Measurements from ENCODE around the gene ESAM. TPM values are rescaled to one million over a fixed set of nuclear protein-coding genes. Genes with fewer than 3 reads are reported as not detected.

Gene ESAM
- polyA plus RNA-seq, 1 donor from 2014 or later, result 0.77 TPM

GRCh38 chr11:124752471-124753102 is 9.5 kb downstream of the ESAM start:
- Histone ChIP-seq H3K27me3 (ENCODE audit: insufficient read depth, low read depth, low read length) (peaks cover 97% of the 10 kb centered on the region), H3K9ac (ENCODE audit: low read length) (no peak overlapping the region), H3K9me2 (ENCODE audit: insufficient read depth, low read length) (no peaks in the 10 kb centered on the region), H4K20me1 (ENCODE audit: insufficient read depth) (no peaks in the 10 kb centered on the region), H3K79me2 (replicated peaks; ENCODE audit: insufficient read depth, low read length) (no peaks in the 10 kb centered on the region), H3K9me3 (ENCODE audit: low read length) (no peaks in the 10 kb centered on the region), H2AFZ (ENCODE audit: low read depth, low read length) (no peak overlapping the region), H3K4me3 (ENCODE audit: low read length) (no peak overlapping the region), H3F3A (ENCODE audit: insufficient read depth, low read length, poor library complexity, severe bottlenecking) (no peaks in the 10 kb centered on the region), H3K4me2 (ENCODE audit: low read length) (no peak overlapping the region), H3K36me3 (ENCODE audit: insufficient read depth, low read length) (no peaks in the 10 kb centered on the region), H3K27ac (ENCODE audit: low read length) (no peak overlapping the region)
- no peak for TF ChIP-seq MXI1 (conservative IDR thresholded peaks at IDR 0.05; ENCODE audit: poor library complexity, severe bottlenecking)
- no peak for TF ChIP-seq TAF1 (IDR thresholded peaks at IDR 0.05; ENCODE audit: low read depth)
- TF ChIP-seq EZH2 (IDR thresholded peaks at IDR 0.05; ENCODE audit: borderline replicate concordance, insufficient read depth, low read length, poor library complexity, severe bottlenecking), result no peak
- no peak for TF ChIP-seq POLR2AphosphoS5 (IDR thresholded peaks at IDR 0.05)
- TF ChIP-seq SMC3 (conservative IDR thresholded peaks at IDR 0.05; ENCODE audit: poor library complexity), result no peak
- no peak for TF ChIP-seq EP300 (conservative IDR thresholded peaks at IDR 0.05; ENCODE audit: poor library complexity, severe bottlenecking)
- no peak for TF ChIP-seq REST (IDR thresholded peaks at IDR 0.05; ENCODE audit: borderline replicate concordance)

- H3K27me3 ChIP-seq (ENCODE audit: insufficient read depth, low read depth, low read length), result peaks cover 97% of the 10 kb centered on the region
- no peak within 1 kb of the TSS for H3K27ac ChIP-seq (ENCODE audit: low read length)
- H3K4me2 ChIP-seq (ENCODE audit: low read length), result no peak within 1 kb of the TSS
- no peak for TF ChIP-seq MXI1 (conservative IDR thresholded peaks at IDR 0.05; ENCODE audit: poor library complexity, severe bottlenecking)
- peak; percentile 61 for TF ChIP-seq EZH2 (IDR thresholded peaks at IDR 0.05; ENCODE audit: borderline replicate concordance, insufficient read depth, low read length, poor library complexity, severe bottlenecking)
- H3K9me2 ChIP-seq (ENCODE audit: insufficient read depth, low read length), result no peaks in the 10 kb centered on the region
- H3K79me2 ChIP-seq (replicated peaks; ENCODE audit: insufficient read depth, low read length), result no peaks in the 10 kb centered on the region
- no peak within 1 kb of the TSS for H3K4me3 ChIP-seq (ENCODE audit: low read length)
- no peaks in the 10 kb centered on the region for H3K36me3 ChIP-seq (ENCODE audit: insufficient read depth, low read length)
- no peaks in the 10 kb centered on the region for H3F3A ChIP-seq (ENCODE audit: insufficient read depth, low read length, poor library complexity, severe bottlenecking)
- H4K20me1 ChIP-seq (ENCODE audit: insufficient read depth), result no peaks in the 10 kb centered on the region
- H3K9ac ChIP-seq (ENCODE audit: low read length), result no peak within 1 kb of the TSS
- no peaks in the 10 kb centered on the region for H3K9me3 ChIP-seq (ENCODE audit: low read length)
- no peak within 1 kb of the TSS for H2AFZ ChIP-seq (ENCODE audit: low read depth, low read length)
Measured at GRCh38 chr11:124751741-124752470, 10.2 kb downstream of the ESAM start, which contains the start of gene VSIG2. TSS of gene VSIG2 (minus strand) at chr11:124752255. CDS start at chr11:124752137, 118 bp downstream.

- Histone ChIP-seq H3K9me3 (ENCODE audit: low read length) (no peaks in the 10 kb centered on the region), H3K9ac (ENCODE audit: low read length) (no peak overlapping the region), H2AFZ (ENCODE audit: low read depth, low read length) (no peak overlapping the region), H3K27ac (ENCODE audit: low read length) (no peak overlapping the region), H3F3A (ENCODE audit: insufficient read depth, low read length, poor library complexity, severe bottlenecking) (no peaks in the 10 kb centered on the region), H3K36me3 (ENCODE audit: insufficient read depth, low read length) (no peaks in the 10 kb centered on the region), H3K9me2 (ENCODE audit: insufficient read depth, low read length) (no peaks in the 10 kb centered on the region), H3K4me2 (ENCODE audit: low read length) (no peak overlapping the region), H3K79me2 (replicated peaks; ENCODE audit: insufficient read depth, low read length) (no peaks in the 10 kb centered on the region), H4K20me1 (ENCODE audit: insufficient read depth) (no peaks in the 10 kb centered on the region), H3K4me3 (ENCODE audit: low read length) (no peak overlapping the region), H3K27me3 (ENCODE audit: insufficient read depth, low read depth, low read length) (peaks cover 97% of the 10 kb centered on the region)
- TF ChIP-seq MXI1 (conservative IDR thresholded peaks at IDR 0.05; ENCODE audit: poor library complexity, severe bottlenecking), result no peak
- no peak for TF ChIP-seq EP300 (conservative IDR thresholded peaks at IDR 0.05; ENCODE audit: poor library complexity, severe bottlenecking)
- TF ChIP-seq SMC3 (conservative IDR thresholded peaks at IDR 0.05; ENCODE audit: poor library complexity), result no peak
- no peak for TF ChIP-seq CTCF (IDR thresholded peaks at IDR 0.05; ENCODE audit: poor library complexity, severe bottlenecking)
- TF ChIP-seq EZH2 (IDR thresholded peaks at IDR 0.05; ENCODE audit: borderline replicate concordance, insufficient read depth, low read length, poor library complexity, severe bottlenecking), result no peak
- no peak for TF ChIP-seq TAF1 (IDR thresholded peaks at IDR 0.05; ENCODE audit: low read depth)
- no peak for TF ChIP-seq RAD21 (conservative IDR thresholded peaks at IDR 0.05)
- TF ChIP-seq REST (IDR thresholded peaks at IDR 0.05; ENCODE audit: borderline replicate concordance), result no peak
- TF ChIP-seq POLR2AphosphoS5 (IDR thresholded peaks at IDR 0.05), result no peak
Measured at GRCh38 chr11:124751391-124751740, 10.7 kb downstream of the ESAM start.
